H1 (cell line): ENCODE data around the gene TWNK. TPM values are rescaled to one million over a fixed set of nuclear protein-coding genes. Genes with fewer than 3 reads are reported as not detected.

Source experiments
- CTCF ChIA-PET: fragments of 300-600 bp; sonication (Branson Sonifier 250); formaldehyde crosslinking; loops from one replicate; lab custom pipeline; 2021; ENCODE audit not compliant: partially characterized antibody; lab: Charles Lee
- POLR2A ChIA-PET: fragments of 300-600 bp; sonication (Branson Sonifier 250); formaldehyde crosslinking; loops from one replicate; lab custom pipeline; 2021; ENCODE audit warnings: inconsistent platforms; ENCODE audit not compliant: partially characterized antibody; lab: Charles Lee
- DNase-seq, 2 experiments: peaks; one replicate each; pipeline versions ENCODE4 v3.0.0 to v3.0.0-alpha.2; 2010 to 2022; ENCODE audit warnings: low spot score in 2 of 2, low read depth in 1 of 2, mixed read lengths in 1 of 2
- FAIRE-seq: peaks from 2 replicates; lab custom pipeline; 2011; peaks lifted over from hg19 to GRCh38; lab: Jason Lieb, UNC
- H2AFZ ChIP-seq: 2 replicates; pipeline ENCODE4 v1.8.1; 2012; ENCODE audit warnings: low read length, inconsistent platforms
- H2AK5ac ChIP-seq: 2 replicates; pipeline ENCODE4 v1.6.1; 2013; ENCODE audit warnings: low read depth, low read length
- H2BK120ac ChIP-seq: replicated peaks from 2 replicates; pipeline ENCODE3; 2013; ENCODE audit warnings: low read depth, low read length, inconsistent platforms
- H2BK12ac ChIP-seq: 2 replicates; pipeline ENCODE4 v1.6.1; 2013; ENCODE audit warnings: low read depth, low read length
- H2BK15ac ChIP-seq: 2 replicates; pipeline ENCODE4 v1.6.1; 2013; ENCODE audit warnings: low read length
- H2BK20ac ChIP-seq: 2 replicates; pipeline ENCODE4 v1.6.1; 2013; ENCODE audit warnings: low read length
- H2BK5ac ChIP-seq: 2 replicates; pipeline ENCODE4 v1.6.1; 2013; ENCODE audit warnings: low read depth, low read length
- H3K14ac ChIP-seq: 2 replicates; pipeline ENCODE4 v1.6.1; 2013; ENCODE audit warnings: inconsistent platforms; ENCODE audit not compliant: insufficient read length
- H3K18ac ChIP-seq: 2 replicates; pipeline ENCODE4 v1.6.1; 2013; ENCODE audit warnings: low read length; ENCODE audit errors: extremely low read depth
- H3K23ac ChIP-seq: 2 replicates; pipeline ENCODE4 v1.6.1; 2013; ENCODE audit warnings: inconsistent platforms; ENCODE audit not compliant: insufficient read length
- H3K23me2 ChIP-seq: 2 replicates; pipeline ENCODE4 v1.6.1; 2013; ENCODE audit warnings: low read depth, low read length
- H3K27ac ChIP-seq: 2 replicates; pipeline ENCODE4 v1.6.1; 2011; ENCODE audit warnings: low read depth, low read length, inconsistent platforms
- H3K27me3 ChIP-seq, 4 experiments: replicated peaks in 1 of 4; 1 replicate in 1 of 4; 2 replicates in 3 of 4; pipeline versions ENCODE4 v1.6.1 to v1.8.1; 2011 to 2013; ENCODE audit warnings: low read length in 3 of 4, mild to moderate bottlenecking in 3 of 4, inconsistent platforms in 2 of 4, mixed read lengths in 2 of 4, moderate library complexity in 1 of 4; ENCODE audit not compliant: control insufficient read depth in 3 of 4, insufficient read depth in 3 of 4; ENCODE audit errors: extremely low read depth in 1 of 4
- H3K36me3 ChIP-seq, 4 experiments: 2 replicates each; pipeline versions ENCODE4 v1.6.1 to v1.8.1; 2011 to 2013; ENCODE audit warnings: mild to moderate bottlenecking in 4 of 4, low read length in 3 of 4, moderate library complexity in 2 of 4, control low read depth in 1 of 4, inconsistent platforms in 1 of 4; ENCODE audit not compliant: insufficient read depth in 4 of 4, control insufficient read depth in 2 of 4
- H3K4ac ChIP-seq: replicated peaks from 2 replicates; pipeline ENCODE3; 2013; ENCODE audit warnings: low read length, low read depth, mixed read lengths, inconsistent platforms; ENCODE audit not compliant: insufficient read length
- H3K4me1 ChIP-seq, 4 experiments: replicated peaks in 1 of 4; 1 replicate in 1 of 4; 2 replicates in 3 of 4; pipeline versions ENCODE4 v1.6.1 to v1.8.1; 2011 to 2013; ENCODE audit warnings: low read length in 3 of 4, inconsistent platforms in 2 of 4, mixed read lengths in 1 of 4; ENCODE audit not compliant: insufficient read depth in 4 of 4, control insufficient read depth in 3 of 4
- H3K4me2 ChIP-seq, 2 experiments: 2 replicates each; pipeline versions ENCODE4 v1.6.1 to v1.8.1; 2011 to 2013; ENCODE audit warnings: low read depth in 2 of 2, low read length in 2 of 2, control low read depth in 1 of 2, inconsistent platforms in 1 of 2, mild to moderate bottlenecking in 1 of 2; ENCODE audit not compliant: insufficient read depth in 1 of 2
- H3K4me3 ChIP-seq, 4 experiments: fragments of 200-600, 300-600 bp in 1 of 4; sonication (generic), shearing (Covaris generic), sonication (Bioruptor Twin) in 1 of 4; 2 replicates each; pipeline versions ENCODE4 v1.5.1 to v1.8.1; 2011 to 2016; ENCODE audit warnings: low read length in 4 of 4, low read depth in 3 of 4, control low read depth in 2 of 4, inconsistent platforms in 2 of 4, mild to moderate bottlenecking in 2 of 4, mixed read lengths in 1 of 4, moderate library complexity in 1 of 4; ENCODE audit not compliant: insufficient read depth in 2 of 4; ENCODE audit errors: extremely low read depth in 1 of 4
- H3K56ac ChIP-seq: replicated peaks from 2 replicates; pipeline ENCODE3; 2013; ENCODE audit warnings: low read depth, mild to moderate bottlenecking, mixed read lengths, low read length, inconsistent platforms; ENCODE audit not compliant: insufficient read length
- H3K79me1 ChIP-seq: 2 replicates; pipeline ENCODE4 v1.6.1; 2013; ENCODE audit warnings: low read depth, low read length, control low read depth
- H3K79me2 ChIP-seq, 2 experiments: 2 replicates each; pipeline versions ENCODE4 v1.6.1 to v1.8.1; 2012 to 2013; ENCODE audit warnings: low read length in 2 of 2, mild to moderate bottlenecking in 2 of 2, inconsistent platforms in 1 of 2; ENCODE audit not compliant: insufficient read depth in 2 of 2, control insufficient read depth in 1 of 2
- H3K9ac ChIP-seq, 4 experiments: replicated peaks in 1 of 4; 1 replicate in 1 of 4; 2 replicates in 3 of 4; pipeline versions ENCODE4 v1.6.1 to v1.8.1; 2011 to 2013; ENCODE audit warnings: low read depth in 3 of 4, low read length in 3 of 4, control low read depth in 2 of 4, mild to moderate bottlenecking in 2 of 4, moderate library complexity in 2 of 4, inconsistent platforms in 1 of 4; ENCODE audit errors: extremely low read depth in 1 of 4
- H3K9me3 ChIP-seq, 2 experiments: 2 replicates each; pipeline versions ENCODE4 v1.6.1 to v1.8.1; 2012 to 2013; ENCODE audit warnings: mild to moderate bottlenecking in 2 of 2, moderate library complexity in 2 of 2, control low read depth in 1 of 2, inconsistent platforms in 1 of 2, low read depth in 1 of 2, low read length in 1 of 2, mixed read lengths in 1 of 2; ENCODE audit not compliant: insufficient read depth in 2 of 2
- H4K20me1 ChIP-seq, 2 experiments: replicated peaks in 1 of 2; 2 replicates each; pipeline versions ENCODE3 to v1.8.1; 2011 to 2013; ENCODE audit warnings: inconsistent platforms in 2 of 2, low read length in 2 of 2, mild to moderate bottlenecking in 1 of 2; ENCODE audit not compliant: insufficient read depth in 2 of 2, control insufficient read depth in 1 of 2
- H4K5ac ChIP-seq: 2 replicates; pipeline ENCODE4 v1.6.1; 2013; ENCODE audit warnings: low read length, low read depth, mixed read lengths, inconsistent platforms; ENCODE audit not compliant: insufficient read length
- H4K8ac ChIP-seq: 2 replicates; pipeline ENCODE4 v1.8.0; 2013; ENCODE audit warnings: mild to moderate bottlenecking, moderate library complexity, low read length, inconsistent platforms; ENCODE audit not compliant: insufficient read depth; ENCODE audit errors: extremely low read depth
- H4K91ac ChIP-seq: replicated peaks from 2 replicates; pipeline ENCODE3; 2013; ENCODE audit warnings: low read length, mixed read lengths, inconsistent platforms; ENCODE audit not compliant: insufficient read length
- CBX5 ChIP-seq: fragments of 300-800, 300-1000 bp; sonication (generic); IDR thresholded peaks from 2 replicates; pipeline ENCODE4 v1.7.1; 2016; ENCODE audit warnings: antibody characterized with exemption, low read length, low read depth
- CHD2 ChIP-seq: IDR thresholded peaks from 2 replicates; pipeline ENCODE4 v1.6.1; 2012; ENCODE audit warnings: low read length, improper control_type of control experiment
- GABPA ChIP-seq: IDR thresholded peaks from 2 replicates; pipeline ENCODE4 v1.6.1; 2011; ENCODE audit warnings: mild to moderate bottlenecking, low read length, moderate library complexity, borderline replicate concordance; ENCODE audit not compliant: insufficient read depth
- GTF2F1 ChIP-seq: IDR thresholded peaks from 2 replicates; pipeline ENCODE4 v1.6.1; 2012; ENCODE audit warnings: low read depth, low read length, improper control_type of control experiment, borderline replicate concordance
- MAFK ChIP-seq: IDR thresholded peaks from 2 replicates; pipeline ENCODE4 v1.6.1; 2012; ENCODE audit warnings: low read depth, mild to moderate bottlenecking, improper control_type of control experiment, low read length
- SIN3A ChIP-seq, 2 experiments: IDR thresholded peaks in 1 of 2; conservative IDR thresholded peaks in 1 of 2; 2 replicates each; pipeline ENCODE4 v1.6.1; 2011 to 2012; ENCODE audit warnings: low read length in 2 of 2, improper control_type of control experiment in 1 of 2, low read depth in 1 of 2, mild to moderate bottlenecking in 1 of 2
- SRF ChIP-seq: IDR thresholded peaks from 2 replicates; pipeline ENCODE4 v1.6.1; 2011; ENCODE audit warnings: mild to moderate bottlenecking, low read depth, low read length, moderate library complexity
- SUZ12 ChIP-seq: fragments of 200-600 bp; sonication (generic); IDR thresholded peaks from 2 replicates; pipeline ENCODE4 v1.6.1; 2012; ENCODE audit warnings: mild to moderate bottlenecking, inconsistent platforms, low read length, moderate library complexity, mixed read lengths
- TAF7 ChIP-seq: optimal IDR thresholded peaks from 2 replicates; pipeline ENCODE3; 2011; ENCODE audit warnings: low read depth, mild to moderate bottlenecking, inconsistent platforms, low read length, moderate library complexity, borderline replicate concordance
- TEAD4 ChIP-seq: IDR thresholded peaks from 2 replicates; pipeline ENCODE4 v1.6.1; 2012; ENCODE audit warnings: low read depth, low read length, inconsistent platforms, mixed read lengths
- YY1 ChIP-seq: IDR thresholded peaks from 2 replicates; pipeline ENCODE4 v1.6.1; 2011; ENCODE audit warnings: low read depth, mild to moderate bottlenecking, low read length
- WGBS, 2 experiments: shearing (Covaris generic) in 1 of 2; methylation state at CpG; one replicate each; pipeline versions ENCODE4 v1.1.6 to v1.1.7; 2013 to 2015; ENCODE audit warnings: low lambda C conversion rate in 2 of 2, mixed read lengths in 2 of 2, inconsistent platforms in 1 of 2, low coverage in 1 of 2, missing lambda C conversion rate in 1 of 2; ENCODE audit not compliant: insufficient replicate concordance in 2 of 2, insufficient coverage in 1 of 2, insufficient read length in 1 of 2; ENCODE audit errors: extremely low coverage in 1 of 2, missing lambda C conversion rate in 1 of 2; 5-methylcytosine and 5-hydroxymethylcytosine counted together
- polyA plus RNA-seq, 7 experiments: library from polyadenylated mRNA; depleted of rRNA in 3 of 7; stranded (reverse) in 5 of 7; unstranded in 2 of 7; fragments of >200 nt in 5 of 7; fragments of 200-250 nt in 2 of 7; gene quantifications; 1 replicate in 5 of 7; 2 replicates in 1 of 7; 4 replicates in 1 of 7; pipeline versions ENCODE4 v1.2.1 to v1.2.3, GENCODE V29; 2011 to 2013; ENCODE audit warnings: missing spikeins in 2 of 7, mixed read lengths in 2 of 7
- total RNA-seq: library from RNA; stranded (reverse); fragmentation: NEBNext Ultra II Directional; extraction: Animal tissue kit (Norgen Biotek cat#: 25700); gene quantifications from 2 replicates; pipeline ENCODE4 v1.2.1, GENCODE V29; 2021

TWNK gene
- total and polyA plus RNA-seq, 2 of the 8 experiments (the other 6 are each of a cell fraction or from before 2014, with no cell fraction given), result 15.4 to 32.5 TPM

DNA sequence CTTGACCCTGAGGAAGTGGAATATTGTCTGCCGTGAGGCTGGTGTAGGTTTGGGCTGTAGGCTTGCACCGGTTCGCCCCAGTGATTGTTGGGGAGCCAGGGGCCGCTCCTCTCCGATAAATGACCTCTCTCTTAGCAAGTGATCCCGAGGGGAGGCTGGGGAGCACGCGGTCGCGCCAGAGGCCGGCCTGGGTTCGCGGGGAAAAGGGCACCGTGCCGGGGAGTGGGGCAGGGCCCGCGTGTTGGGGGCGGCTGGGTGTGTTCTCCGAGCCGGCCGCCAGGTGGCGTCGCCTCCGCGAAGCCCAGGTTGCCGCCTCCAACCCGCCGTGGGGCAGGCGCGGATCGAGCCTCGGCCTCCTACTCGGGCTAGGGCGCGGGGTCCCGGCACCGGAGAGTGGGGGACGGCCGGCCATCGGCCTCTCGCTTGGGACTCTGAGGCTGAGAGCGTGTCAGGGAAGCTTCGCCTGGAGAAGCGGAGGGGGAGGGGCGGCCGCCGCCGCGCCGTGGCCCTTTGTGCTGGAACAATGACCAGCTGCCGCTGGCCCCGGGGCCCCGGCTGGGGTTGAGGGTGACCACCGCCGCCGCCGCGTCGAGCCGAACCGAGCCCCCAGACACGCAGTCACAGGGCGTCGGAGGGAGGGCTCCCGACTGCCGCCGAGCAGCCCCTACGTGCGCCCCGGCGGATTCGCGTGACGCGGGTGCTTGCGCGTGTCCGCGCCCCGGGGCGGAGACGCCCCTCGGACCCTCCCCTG lies 11.8 kb downstream of the TWNK start:
- peak overlapping the region; percentile 97 for H4K91ac ChIP-seq
- peaks cover 0 to 33% of the 10 kb centered on the region in 2 experiments; a peak in 2 of 4 replicates for H3K79me2 ChIP-seq
- ChIA-PET POLR2A (interaction anchor here (0.7 to 12.6 kb wide), 8 partner anchors 10 to 44 kb away, joined by 3 to 143 read pairs (median 5); partner anchors contain the start of genes MRPL43, PDZD7, SFXN3 and TWNK), CTCF (interaction anchor here (0.8 to 26.8 kb wide), 8 partner anchors 8 to 166 kb away, joined by 3 to 464 read pairs (median 5); partner anchors contain the start of genes PDZD7 and SFXN3)
- H2BK120ac ChIP-seq, result peak overlapping the region; percentile 7
- H4K8ac ChIP-seq, result peak overlapping the region; percentile 82
- H4K5ac ChIP-seq, result peak overlapping the region; percentile 46
- peak overlapping the region; percentile 98; the same call in 1 of the 2 replicates for H2BK15ac ChIP-seq
- no peaks in the 10 kb centered on the region for H3K9me3 ChIP-seq
- peaks cover 4 to 24% (median 14%) of the 10 kb centered on the region in 4 experiments for H3K4me1 ChIP-seq
- peaks cover 2 to 23% (median 13%) of the 10 kb centered on the region in 4 experiments; a peak in 5 of 8 replicates for H3K36me3 ChIP-seq
- H3K9ac ChIP-seq, result peak overlapping the region; percentile 13 to 94 (median 84)
- H3K4ac ChIP-seq, result peak overlapping the region; percentile 99
- peak overlapping the region; percentile 75 to 90 (median 76) for H3K4me3 ChIP-seq
- no peak overlapping the region for H3K23ac ChIP-seq
- H2BK12ac ChIP-seq, result peak overlapping the region; percentile 98
- H3K18ac ChIP-seq, result peak overlapping the region; percentile 87
- peak overlapping the region; percentile 80; the same call in 1 of the 2 replicates for H2BK20ac ChIP-seq
- no peak overlapping the region for H2AFZ ChIP-seq
- peak overlapping the region; percentile 93 to 99 for H3K4me2 ChIP-seq
- H3K14ac ChIP-seq, result no peak overlapping the region
- FAIRE-seq (no peak), DNase-seq (peak in 1 of 2 experiments; percentile 87)
- peaks cover 6% of the 10 kb centered on the region for H3K79me1 ChIP-seq
- peak overlapping the region; percentile 80; the same call in 1 of the 2 replicates for H3K27ac ChIP-seq
- no peaks in the 10 kb centered on the region for H3K27me3 ChIP-seq
- H2BK5ac ChIP-seq, result peak overlapping the region; percentile 98
- H4K20me1 ChIP-seq, result peaks cover 0 to 13% of the 10 kb centered on the region in 2 experiments
- peak overlapping the region; percentile 76 for H2AK5ac ChIP-seq
- peak overlapping the region; percentile 71 for H3K56ac ChIP-seq
- H3K23me2 ChIP-seq, result peaks cover 17% of the 10 kb centered on the region
- WGBS, 2 experiments, result 3% methylated on average over 33 of the region's 83 CpGs; no CpG with 5 or more reads in 1 of the 2 experiments
- TF ChIP-seq SRF (no peak), CBX5 (no peak), GABPA (no peak), TEAD4 (no peak), TAF7 (peak; percentile 53), SIN3A (conservative IDR thresholded peaks at IDR 0.05 in 1 of 2, IDR thresholded peaks at IDR 0.05 in 1 of 2; ENCODE audit: low read depth in 1 of 2, low read length in 2 of 2) (peak; percentile 63 to 72; a peak in 1 of 4 replicates), MAFK (no peak), GTF2F1 (no peak), YY1 (no peak), SUZ12 (peak; percentile 43; the same call in 1 of the 2 replicates), CHD2 (no peak)
